ES-I3 (cell line): ENCODE data around the gene PDPR.
A peak's percentile ranks its signal among the peaks of the same experiment; 100 is the strongest.
"Not testable (repeated sequence)": the region's sequence is repeated elsewhere in the genome, so short reads cannot be mapped to it uniquely, and the experiment has no call there.

Source experiments
- H3K36me3 ChIP-seq: 2 replicates; pipeline ENCODE4 v1.6.1; 2013; ENCODE audit warnings: mild to moderate bottlenecking, low read length, control low read depth, moderate library complexity; ENCODE audit not compliant: insufficient read depth
- H3K4me1 ChIP-seq: 2 replicates; pipeline ENCODE4 v1.6.1; 2013; ENCODE audit warnings: mild to moderate bottlenecking, control low read depth, low read length; ENCODE audit not compliant: insufficient read depth
- H3K9ac ChIP-seq: 2 replicates; pipeline ENCODE4 v1.6.1; 2013; ENCODE audit warnings: low read depth, mild to moderate bottlenecking, low read length, moderate library complexity
- H3K9me3 ChIP-seq: 2 replicates; pipeline ENCODE4 v1.6.1; 2013; ENCODE audit warnings: mild to moderate bottlenecking, low read length, moderate library complexity; ENCODE audit not compliant: control insufficient read depth, insufficient read depth

PDPR gene

DNA sequence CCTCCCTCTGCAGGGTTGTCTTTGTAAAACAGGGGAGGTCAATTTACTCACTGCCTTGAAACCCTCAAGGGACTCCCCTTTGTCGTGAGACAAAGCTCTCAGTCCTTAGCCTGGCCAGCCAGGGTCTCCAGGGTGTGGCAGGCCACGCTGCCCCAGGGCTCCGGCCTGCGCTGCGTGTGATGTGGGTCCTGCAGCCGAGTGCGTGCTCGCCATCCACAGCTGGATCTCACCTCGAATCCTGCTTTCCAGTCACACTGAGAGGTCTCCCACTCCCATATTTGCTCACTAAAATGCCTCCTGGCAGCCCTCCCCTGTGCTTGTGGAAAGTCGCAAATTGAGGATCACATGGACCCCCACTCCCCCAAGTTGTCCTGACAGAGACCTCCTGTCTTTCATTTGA is 49.5 kb downstream of the PDPR start:
- Histone ChIP-seq H3K9me3 (no peaks in the 10 kb centered on the region), H3K36me3 (no peaks in the 10 kb centered on the region; the same call in 1 of the 2 replicates), H3K9ac (no peak overlapping the region), H3K4me1 (no peaks in the 10 kb centered on the region; the same call in 1 of the 2 replicates)

DNA sequence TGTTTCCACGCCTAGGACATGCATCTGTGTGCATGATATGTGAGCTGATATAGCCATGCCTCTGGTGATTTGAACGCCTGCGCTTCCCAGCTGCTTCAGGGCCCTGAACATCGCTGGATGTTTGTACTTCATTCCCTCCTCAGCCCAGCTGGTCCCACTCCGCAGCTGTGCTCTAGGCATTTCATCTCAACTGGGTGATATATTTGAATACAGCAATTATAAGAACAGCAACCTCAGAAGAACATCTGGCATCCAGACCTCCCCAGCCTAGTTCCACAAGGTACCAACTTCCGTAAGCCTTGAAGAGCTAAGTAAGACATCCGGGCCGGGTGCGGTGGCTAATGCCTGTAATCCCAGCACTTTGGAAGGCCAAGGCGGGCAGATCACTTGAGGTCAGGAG is 52.6 kb downstream of the PDPR start:
- H3K9me3 ChIP-seq, H3K4me1 ChIP-seq, H3K36me3 ChIP-seq, H3K9ac ChIP-seq: not testable (repeated sequence)

GRCh38 chr16:70173212-70173837 is 59.2 kb downstream of the PDPR start, which contains the start of gene CLEC18C:
TSS of gene CLEC18C (plus strand) at chr16:70173787. CDS start at chr16:70174279, 492 bp downstream.
- not testable (repeated sequence) for H3K36me3 ChIP-seq, H3K9ac ChIP-seq, H3K4me1 ChIP-seq, H3K9me3 ChIP-seq

DNA sequence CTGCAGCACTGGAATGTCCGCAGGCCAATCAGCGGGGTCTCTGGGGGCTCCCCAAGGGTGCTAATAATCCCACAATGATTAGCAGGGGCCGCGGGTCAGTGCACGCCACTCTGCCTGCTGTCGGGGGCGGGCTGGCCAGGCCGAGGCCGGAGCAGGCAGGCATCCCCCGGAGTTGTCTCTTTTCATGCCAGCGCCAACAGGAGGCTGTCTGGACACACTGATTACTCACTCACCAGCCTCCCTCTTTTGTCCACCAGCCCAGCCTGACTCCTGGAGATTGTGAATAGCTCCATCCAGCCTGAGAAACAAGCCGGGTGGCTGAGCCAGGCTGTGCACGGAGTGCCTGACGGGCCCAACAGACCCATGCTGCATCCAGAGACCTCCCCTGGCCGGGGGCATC is 59.8 kb downstream of the PDPR start:
- H3K9me3 ChIP-seq, H3K4me1 ChIP-seq, H3K9ac ChIP-seq, H3K36me3 ChIP-seq: not testable (repeated sequence)

- H3K9ac ChIP-seq, H3K4me1 ChIP-seq, H3K9me3 ChIP-seq, H3K36me3 ChIP-seq: not testable (repeated sequence)
Measured at GRCh38 chr16:70174387-70174932, 60.3 kb downstream of the PDPR start.

DNA sequence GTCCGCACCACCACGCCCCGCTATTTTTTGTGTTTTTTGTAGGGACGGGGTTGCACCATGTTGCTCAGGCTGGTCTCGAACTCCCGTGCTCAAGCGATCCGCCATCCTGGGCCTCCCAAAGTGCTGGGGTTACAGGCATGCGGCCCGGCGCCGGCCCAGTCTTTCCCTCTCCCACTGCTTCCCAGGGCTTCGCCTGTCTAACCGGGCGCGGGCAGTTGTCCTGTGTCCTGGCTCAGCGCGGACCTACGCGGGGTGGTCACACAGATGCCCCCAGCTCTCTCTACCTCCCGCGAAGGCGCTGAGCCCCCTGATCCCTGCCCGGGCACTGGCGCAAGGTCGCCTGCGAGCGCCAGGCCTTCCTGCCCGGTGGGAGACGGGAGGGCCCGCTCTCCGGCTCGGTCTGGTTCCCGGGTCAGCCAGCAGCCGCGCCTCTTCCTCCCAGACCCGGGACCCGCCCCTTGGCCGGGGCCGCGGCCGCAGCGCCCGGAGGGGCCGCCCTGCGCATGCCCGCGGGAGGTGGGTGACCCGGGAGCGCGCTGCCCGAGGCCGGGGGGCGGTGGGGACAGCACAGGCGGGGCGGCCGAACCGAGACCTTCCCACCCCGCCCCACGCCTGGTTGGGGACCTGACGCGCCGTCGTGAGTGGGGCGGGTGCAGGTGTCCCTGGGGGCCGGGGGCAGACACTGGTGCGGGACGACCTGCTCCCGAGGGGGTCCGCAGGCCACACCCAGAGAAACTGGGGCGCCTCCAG is 73.9 kb downstream of the PDPR start:
- not testable (repeated sequence) for H3K9me3 ChIP-seq, H3K36me3 ChIP-seq, H3K4me1 ChIP-seq
- peak overlapping the region; percentile 36; the same call in 1 of the 2 replicates for H3K9ac ChIP-seq

- H3K9me3 ChIP-seq, H3K36me3 ChIP-seq, H3K4me1 ChIP-seq: not testable (repeated sequence)
- H3K9ac ChIP-seq, result peak overlapping the region; percentile 36; the same call in 1 of the 2 replicates
Measured at GRCh38 chr16:70188608-70188915, 74.4 kb downstream of the PDPR start.

GRCh38 chr16:70190574-70190973 is 76.4 kb downstream of the PDPR start:
- not testable (repeated sequence) for H3K36me3 ChIP-seq, H3K4me1 ChIP-seq, H3K9ac ChIP-seq, H3K9me3 ChIP-seq

DNA sequence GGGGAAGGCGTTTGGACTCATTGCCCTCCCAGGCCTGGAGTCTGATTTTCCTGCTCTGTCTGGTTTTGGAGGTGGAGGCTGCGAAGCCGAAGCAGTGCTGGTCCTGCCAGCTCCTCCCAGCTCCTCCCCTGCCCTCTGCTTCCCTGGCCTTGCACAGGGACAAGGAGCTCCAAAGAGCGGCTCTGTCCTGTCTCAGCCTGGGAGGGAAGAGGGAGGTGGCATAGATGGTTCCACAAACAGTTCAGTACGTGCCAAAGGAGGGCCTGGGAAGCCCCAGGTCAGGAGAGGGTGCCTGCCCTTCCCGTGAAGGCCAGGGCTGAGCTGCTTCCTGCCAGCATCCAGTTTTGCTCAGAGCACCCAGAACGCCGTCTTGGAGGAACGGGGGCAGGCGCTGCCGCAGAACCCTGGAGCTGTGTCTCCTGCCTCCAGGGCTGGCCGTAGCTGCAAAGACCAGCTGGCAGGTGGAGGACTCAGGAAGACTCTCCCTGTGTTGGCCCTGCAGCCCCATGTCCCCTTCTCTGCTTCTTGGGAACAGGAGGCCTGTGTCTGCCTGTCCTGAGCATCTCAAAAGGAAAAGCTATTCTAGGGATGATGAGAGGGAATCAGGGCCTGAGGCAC is 82.7 kb downstream of the PDPR start:
- not testable (repeated sequence) for H3K9me3 ChIP-seq, H3K4me1 ChIP-seq, H3K36me3 ChIP-seq, H3K9ac ChIP-seq

- H3K9ac ChIP-seq, H3K36me3 ChIP-seq, H3K9me3 ChIP-seq, H3K4me1 ChIP-seq: not testable (repeated sequence)
Measured at GRCh38 chr16:70197611-70198010, 83.5 kb downstream of the PDPR start.

DNA sequence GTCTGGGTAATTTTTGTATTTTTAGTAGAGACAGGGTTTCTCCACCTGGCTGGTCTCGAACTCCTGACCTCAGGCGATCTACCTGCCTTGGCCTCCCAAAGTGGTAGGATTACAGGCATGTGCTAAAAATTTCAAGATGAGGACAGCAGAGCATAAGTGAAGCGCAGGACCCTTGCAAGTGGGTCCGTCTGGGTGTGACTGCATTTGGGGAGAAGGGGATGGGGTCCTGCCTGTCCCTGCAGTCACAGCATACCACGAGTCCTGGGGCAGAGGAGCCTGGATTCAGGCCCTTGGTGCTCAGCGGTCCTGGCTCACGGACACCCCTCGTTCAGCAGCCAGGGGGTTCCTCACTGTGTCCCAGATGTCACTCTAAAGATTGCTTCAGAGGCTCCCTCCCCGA is 84.1 kb downstream of the PDPR start:
- H3K9ac ChIP-seq, H3K9me3 ChIP-seq, H3K36me3 ChIP-seq, H3K4me1 ChIP-seq: not testable (repeated sequence)

GRCh38 chr16:70198666-70199065 is 84.5 kb downstream of the PDPR start:
- H3K9ac ChIP-seq, H3K4me1 ChIP-seq, H3K9me3 ChIP-seq, H3K36me3 ChIP-seq: not testable (repeated sequence)

DNA sequence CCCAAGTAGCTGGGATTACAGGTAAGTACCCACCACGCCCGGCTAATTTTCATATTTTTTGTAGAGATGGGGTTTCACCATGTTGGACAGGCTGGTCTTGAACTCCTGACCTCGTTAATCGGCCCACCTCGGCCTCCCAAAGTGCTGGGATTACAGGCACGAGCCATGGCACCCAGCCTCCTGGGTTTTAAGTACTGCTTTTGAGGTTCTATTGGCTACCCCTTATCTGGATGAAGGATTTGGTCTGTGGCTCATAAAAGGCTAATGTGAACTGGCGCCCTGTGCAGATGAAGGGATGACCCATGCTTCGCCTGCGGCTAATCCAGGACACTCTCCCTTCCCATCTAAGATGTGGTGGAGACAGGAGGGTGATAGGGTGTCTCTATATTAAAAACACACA is 85.0 kb downstream of the PDPR start:
- not testable (repeated sequence) for H3K9ac ChIP-seq, H3K4me1 ChIP-seq, H3K36me3 ChIP-seq, H3K9me3 ChIP-seq

GRCh38 chr16:70200063-70200462 is 85.9 kb downstream of the PDPR start:
- not testable (repeated sequence) for H3K9ac ChIP-seq, H3K36me3 ChIP-seq, H3K4me1 ChIP-seq, H3K9me3 ChIP-seq

GRCh38 chr16:70203508-70203907 is 89.4 kb downstream of the PDPR start:
- H3K9me3 ChIP-seq, H3K36me3 ChIP-seq, H3K9ac ChIP-seq, H3K4me1 ChIP-seq: not testable (repeated sequence)
